Left renal pelvis (tissue), 4 donors: ENCODE measurements around the gene POLA2. TPM values are rescaled to one million over a fixed set of nuclear protein-coding genes. Genes with fewer than 3 reads are reported as not detected.

ENCODE experiments used
- DNase-seq, 4 donors: peaks; one replicate each; pipeline ENCODE4 v3.0.0-alpha.2; 2013; ENCODE audit warnings: low read depth in 4 of 4, low spot score in 3 of 4
- polyA plus RNA-seq, 4 donors: library from polyadenylated mRNA; unstranded; fragments of 120-200 nt; gene quantifications; one replicate each; pipeline ENCODE4 v1.2.1, GENCODE V29; 2013; ENCODE audit not compliant: insufficient read length in 4 of 4

Gene POLA2
- polyA plus RNA-seq, 4 donors: 24.3 to 30.0 (median 28.3) TPM

DNA sequence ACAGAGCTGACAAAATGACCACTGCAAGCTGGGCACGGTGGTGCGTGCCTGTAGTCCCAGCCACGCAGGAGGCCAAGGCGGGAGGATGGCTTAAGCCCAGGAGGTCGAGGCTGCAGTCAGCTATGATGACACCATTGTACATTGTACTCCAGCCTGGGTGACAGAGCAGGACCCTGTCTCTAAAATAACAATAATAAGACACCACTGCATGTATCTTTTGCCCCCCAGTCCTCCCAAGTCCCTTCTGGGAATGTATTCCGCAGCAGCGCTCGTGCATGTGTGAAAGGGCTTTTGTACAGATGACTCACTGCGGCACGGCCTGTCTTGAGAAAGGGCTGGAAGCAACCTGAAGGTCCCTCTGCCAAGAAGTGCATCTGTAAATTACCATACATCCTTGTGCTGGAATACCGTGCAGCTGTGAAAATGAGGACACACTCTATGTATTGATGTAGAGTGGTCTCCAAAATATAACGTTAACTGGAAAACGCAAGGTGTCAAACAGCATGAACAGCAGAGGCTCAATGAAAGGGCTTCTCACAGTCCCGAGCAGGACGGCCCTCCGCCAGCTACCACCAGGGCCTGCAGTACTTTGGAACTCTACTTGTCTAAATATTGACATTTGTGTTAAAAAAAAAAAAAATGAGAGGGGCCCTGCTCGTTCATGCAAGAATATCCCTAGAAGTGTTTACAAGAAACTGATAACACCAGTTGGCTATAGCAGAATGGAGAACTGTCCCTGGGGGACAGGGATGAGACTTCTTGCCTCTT is 43.9 kb downstream of the POLA2 start:
- DNase-seq: no peak

DNA sequence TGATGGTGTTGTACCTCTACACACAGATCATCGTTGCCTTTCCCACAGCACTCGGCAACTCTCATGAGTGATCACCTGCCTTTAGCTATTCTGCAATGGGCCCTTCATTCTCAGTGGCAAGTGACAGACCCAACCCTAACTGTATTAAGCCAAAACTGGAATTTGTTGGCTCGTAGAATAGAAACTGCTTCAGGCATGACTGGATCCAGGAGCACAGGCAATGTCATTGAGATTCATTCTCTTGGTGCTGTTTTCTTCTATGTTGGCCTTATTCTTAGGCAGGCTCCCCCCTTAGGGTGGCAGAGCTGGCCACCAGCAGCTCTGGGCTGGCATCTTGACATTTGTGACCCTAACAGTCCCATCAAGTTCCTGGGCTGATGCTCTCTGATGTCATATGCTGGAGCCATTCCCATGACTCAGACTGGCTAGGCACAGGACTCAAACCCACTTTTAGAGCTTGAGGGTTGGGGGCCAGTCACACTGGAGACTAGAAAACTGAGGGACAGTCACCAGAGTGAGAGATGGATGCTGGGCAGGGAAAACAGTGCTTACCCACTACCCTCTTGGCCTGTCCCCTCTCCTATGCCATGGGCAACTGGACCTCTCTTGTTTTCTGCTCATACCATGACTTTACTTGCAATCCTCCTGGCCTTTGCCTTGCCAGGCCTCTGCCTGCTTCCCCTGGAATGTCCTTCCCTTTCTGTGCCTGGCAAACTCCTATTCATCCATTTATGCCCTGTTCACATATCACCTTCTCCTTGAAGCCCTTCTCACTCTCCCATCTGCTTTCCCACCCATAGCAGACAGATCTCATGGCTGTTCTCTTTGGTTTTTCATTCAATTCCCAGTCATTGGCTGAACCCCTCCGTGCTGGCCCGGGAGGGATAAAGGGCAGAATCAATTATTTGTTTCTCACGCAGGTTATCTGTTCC is 45.8 kb downstream of the POLA2 start:
- DNase-seq: no peak

DNA sequence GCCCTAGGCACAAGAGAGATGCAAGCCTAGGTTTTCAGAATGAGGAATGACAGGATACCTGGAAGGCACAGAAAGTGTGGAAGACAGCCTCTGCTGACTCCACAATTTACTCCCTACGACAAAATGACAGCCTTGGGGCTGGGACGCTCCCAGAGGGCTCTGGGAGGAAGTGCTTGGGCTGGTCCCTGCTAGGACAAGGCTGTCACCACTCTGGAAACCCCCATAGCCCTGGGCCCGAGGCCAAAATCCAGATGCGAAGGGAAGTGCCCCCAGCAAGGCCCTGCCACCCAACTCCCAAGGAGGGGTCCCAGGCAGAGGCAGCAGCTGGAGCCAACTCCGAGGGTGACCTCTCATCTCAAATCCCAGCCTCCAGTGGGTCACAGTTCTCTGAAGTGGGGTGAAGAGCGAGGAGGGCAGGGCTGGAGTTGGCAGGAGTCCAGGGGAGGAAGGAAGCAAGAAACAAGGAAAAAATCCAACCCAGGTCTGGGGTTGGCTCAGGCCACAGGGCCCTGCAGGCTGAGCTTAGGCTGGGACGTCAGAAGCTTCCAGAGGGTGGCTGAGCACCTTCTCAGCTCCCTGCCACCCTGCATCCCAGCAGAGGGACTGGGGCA is 46.6 kb downstream of the POLA2 start:
- DNase-seq: no peak

DNA sequence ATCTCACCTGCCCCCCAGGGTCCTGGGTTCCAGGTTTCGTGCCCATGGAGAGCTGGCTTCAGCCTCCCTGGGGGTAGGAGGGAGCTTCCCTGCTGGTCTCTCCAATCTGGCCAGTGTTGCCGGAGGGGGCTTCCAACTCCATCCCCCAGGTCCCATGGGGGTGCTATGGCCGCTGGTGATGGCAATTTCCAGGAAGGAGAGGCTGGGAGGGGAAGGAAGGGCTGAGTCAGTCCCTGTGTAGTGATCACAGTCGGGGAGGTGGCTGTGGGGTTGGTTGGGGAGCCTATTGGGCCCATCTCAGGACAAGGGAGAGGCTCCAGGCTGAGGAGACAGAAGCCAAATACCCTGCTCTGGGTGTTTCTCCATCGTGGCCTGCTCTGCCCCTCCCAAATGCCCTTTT is 47.2 kb downstream of the POLA2 start:
- no peak for DNase-seq

DNA sequence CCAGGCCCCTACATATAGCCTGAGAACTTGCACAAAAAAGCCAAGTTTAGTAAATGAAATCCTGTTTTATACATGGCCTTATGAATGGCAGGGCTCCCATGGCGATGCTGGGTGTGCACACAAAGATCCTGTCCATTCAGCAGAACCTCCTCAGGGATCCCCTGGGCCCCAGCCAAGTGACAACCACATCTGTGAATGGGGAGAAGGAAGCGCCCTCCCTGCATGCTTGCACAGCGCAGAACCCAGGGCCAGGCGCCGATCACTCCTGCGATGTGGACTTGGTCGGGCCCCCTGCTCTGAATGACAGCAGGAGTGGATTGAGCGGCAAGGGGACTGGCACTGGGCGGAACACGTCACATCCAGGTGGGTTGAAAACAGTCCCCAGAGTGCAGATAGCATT is 48.5 kb downstream of the POLA2 start:
- DNase-seq: no peak

DNA sequence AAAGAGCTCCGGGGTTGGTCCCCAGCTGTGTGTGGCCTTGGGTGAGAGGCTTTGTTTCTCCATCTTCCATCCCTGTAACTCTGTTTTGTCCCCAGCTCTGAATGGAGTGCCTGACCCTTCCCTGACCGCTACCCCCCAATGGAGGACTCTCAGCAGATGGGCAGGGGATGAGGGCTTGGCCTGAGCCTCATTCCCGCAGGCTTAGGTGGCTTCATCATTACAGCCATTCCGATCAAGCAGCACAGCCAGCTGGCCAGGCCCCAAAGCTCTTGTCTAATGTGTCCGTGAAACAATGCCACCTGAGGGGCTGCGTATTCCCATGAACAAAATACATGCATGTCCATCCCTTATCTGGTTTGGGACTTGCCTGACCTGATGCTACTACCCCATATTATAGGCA is 49.0 kb downstream of the POLA2 start:
- DNase-seq: no peak

DNA sequence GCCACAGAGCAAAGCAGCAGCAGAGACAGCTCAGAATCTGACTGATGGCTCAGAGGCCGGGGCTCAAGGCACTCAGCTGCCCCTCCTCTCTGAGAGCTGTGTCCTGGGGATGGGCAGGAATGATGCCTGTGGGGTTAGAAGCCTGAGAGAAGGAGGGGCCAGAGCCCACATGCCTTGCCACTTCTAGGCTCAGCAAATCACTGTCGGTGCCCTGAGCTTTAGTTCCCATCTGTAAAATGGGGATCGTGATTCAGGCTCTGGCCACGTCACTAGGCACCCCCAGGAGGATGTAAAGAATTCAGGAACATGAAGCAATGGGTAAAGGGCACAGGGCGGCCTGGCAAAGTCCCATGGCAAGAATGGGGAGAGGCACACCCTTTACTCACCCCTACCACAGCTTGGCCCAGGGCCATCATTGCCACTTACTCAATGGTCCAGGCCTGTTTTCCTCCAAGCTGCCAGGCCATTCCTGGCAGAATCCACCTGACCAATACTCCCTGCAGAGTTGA is 49.5 kb downstream of the POLA2 start:
- DNase-seq: no peak

DNA sequence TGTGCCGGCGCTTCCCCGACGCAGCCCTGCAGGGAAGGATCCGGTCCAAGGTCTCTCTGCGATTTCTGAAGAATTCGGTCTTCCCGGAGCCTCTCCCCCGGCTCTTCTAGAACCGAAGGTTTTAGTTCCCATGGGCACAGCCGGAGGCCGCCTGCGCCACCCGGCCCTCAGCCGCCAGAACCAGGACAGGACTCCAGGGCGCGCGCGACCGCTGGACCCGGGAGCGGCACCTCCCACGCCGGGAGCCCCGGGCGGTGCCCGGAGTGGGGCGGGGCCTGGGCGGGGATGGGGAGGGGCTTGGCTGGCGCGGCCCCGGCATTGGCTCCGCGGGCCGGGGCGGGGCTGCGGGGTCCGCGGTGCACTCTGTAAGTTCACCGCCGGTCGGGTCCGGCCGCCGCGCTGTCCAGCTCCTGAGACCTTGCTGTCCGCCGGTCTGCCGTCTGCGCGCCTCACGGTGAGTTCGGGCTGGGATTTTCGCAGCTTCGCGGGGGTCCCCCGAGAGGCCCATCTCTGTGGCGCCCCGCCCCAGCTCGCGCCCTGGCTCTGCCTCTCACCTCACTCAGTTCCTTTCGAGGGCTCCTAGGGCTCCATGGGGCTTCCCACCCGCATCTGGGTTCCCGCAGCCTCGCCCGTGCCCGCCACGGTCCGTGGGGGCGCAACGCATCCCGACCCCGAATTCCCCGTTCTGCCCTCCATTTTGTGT is 52.9 kb downstream of the POLA2 start, which contains the start of gene CDC42EP2:
TSS of gene CDC42EP2 (plus strand) at position 366 of the 703 bp plus-strand sequence. CDS start 6,033 bp downstream, outside the sequence.
- DNase-seq: no peak

DNA sequence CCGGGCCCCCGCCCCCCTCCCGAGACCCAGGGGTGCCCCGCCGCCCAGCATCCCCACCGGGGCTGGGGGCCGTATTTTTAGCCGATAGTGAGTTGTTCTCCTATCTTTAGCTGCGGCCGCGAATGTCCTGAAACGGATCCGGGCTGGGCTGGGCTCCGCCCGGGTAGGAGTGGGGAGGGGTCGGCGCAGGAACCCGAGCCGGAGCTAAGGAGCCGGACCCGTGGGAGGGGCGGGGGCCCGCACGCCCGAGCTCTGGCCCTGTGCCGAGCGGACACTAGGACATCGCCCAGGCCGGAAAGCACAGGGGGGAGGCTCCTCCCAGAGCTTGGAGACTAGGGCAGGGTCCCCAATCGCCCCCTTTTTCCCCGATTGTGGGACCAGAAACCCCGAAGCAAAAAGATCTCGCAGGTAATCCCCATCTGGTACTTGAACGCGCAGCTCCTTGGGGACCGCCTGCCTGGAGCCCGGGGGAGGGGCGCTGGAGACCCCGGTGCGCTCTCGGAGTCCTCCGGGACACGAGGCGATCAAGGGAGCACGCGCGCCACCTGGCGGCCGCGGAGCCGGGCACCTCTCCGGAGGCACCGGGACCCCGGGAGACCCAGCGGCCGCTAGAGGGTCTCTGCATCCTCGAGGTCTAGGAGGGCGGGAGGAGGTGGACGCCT is 53.6 kb downstream of the POLA2 start:
- no peak for DNase-seq

DNA sequence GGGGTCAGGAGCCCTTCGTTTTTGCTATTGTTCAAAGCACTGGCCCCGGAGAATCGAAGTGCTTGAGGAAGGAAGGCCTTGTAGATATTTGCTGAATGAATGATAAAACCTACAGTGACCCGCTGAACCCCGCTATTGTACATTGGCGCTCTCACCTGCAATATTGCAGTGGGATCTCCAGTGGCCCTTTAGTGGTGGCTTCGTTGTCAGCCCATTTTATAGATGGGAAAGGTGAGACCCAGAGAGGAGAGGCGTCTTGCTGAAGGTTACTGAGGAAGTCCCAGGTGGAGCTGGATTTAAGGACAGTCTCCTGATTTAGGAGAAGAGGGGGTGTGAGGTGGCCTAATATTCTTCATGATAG is 54.1 kb downstream of the POLA2 start:
- no peak for DNase-seq

DNA sequence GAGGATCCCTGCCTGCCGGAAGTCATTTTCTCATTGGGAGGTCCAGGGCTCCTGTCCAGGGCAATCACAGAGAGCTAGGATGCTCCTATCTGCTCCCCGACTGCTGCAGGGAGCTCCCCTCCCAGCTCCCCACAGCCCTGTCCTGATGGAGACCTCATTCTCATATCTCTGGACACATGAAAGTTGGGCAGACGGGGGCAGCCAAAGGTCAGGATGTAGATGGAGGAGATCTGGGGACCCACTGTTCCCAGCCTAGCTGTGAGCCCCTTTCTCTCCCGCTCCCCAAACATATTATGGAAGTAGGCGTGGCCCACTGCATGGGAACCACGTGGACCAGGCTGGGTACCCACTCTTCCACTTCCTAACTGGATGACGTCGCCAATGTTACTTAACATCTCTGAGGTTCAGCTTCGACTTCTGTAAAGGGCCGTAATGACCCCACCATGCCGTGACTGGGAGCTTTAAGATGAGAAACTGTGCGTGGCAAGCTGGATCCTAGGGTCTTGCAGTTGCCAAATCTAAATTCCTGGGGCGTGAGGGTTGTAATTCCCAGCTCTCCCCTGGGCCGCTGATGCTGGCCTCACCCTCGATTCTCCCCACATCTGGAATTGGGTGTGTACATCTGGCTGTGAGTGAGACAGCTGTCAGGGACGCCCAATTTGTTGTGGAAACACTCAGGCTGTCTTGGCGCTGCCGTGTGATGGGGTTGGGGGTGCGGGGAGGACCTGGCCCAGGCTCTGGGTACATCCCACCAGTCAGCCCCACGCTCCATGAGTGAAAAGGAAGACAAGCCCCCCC is 54.7 kb downstream of the POLA2 start:
- DNase-seq: no peak

DNA sequence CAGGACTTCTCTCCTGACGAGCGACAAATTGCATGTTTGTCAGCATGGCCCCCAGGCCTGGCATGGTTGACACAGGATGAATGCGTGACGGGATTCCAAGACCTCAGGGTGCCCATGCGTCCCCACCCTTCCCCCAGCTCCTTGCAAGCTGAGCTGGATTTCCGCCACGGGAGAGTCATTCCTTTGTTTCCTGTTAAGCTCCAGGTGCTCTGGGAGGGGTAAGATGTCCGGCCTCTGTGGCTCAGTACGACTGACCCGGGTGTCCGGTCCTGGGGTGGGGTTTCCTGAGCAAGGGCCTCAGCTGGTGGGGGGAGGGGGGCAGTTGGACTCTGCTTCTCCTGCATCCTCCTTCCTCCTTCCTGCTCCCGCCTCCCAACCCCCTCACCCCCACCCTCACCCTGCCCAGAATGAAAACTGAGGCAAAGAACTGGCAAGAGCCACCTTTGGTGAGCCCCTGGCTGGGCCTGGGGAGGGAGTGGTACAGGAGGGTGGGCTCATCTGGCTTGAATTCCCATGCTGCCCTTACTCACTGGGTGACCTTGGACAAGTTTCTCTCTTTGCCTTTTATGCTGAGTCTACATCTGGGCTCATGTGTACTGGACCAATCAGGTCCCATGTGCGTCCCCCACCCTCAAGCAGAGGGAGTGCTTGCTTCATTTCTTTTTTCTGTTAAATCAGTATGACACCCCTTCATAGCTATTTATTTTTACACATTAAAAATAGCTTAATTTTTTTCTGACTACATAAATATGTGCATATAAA is 55.4 kb downstream of the POLA2 start:
- no peak for DNase-seq

DNA sequence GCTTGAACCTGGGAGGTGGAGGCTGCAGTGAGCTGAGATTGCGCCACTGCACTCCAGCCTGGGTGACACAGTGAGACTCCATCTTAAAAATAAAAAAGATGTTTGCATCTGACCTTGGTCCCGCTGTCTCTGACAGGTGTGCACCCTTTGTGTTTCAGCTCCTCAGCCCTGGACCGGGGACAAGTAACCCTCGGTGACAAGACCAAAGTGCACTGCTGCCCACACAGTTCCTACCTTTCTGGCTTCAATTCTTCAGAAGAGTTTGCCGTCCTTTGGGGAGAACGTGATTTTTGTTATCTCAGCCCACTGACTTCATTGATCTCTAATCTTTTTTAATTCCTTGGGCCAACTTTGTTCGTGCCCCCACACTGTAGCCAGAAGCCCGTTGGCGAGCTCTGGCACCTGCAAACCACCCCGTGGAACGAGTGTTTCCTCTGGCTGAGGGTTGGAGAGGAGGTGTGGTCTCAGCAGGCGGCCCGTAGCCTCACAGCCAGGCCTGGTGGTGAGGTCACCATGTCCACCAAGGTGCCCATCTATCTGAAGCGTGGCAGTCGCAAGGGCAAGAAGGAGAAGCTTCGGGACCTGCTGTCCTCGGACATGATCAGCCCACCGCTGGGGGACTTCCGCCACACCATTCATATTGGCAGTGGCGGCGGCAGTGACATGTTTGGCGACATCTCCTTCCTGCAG is 58.8 kb downstream of the POLA2 start:
- no peak for DNase-seq

DNA sequence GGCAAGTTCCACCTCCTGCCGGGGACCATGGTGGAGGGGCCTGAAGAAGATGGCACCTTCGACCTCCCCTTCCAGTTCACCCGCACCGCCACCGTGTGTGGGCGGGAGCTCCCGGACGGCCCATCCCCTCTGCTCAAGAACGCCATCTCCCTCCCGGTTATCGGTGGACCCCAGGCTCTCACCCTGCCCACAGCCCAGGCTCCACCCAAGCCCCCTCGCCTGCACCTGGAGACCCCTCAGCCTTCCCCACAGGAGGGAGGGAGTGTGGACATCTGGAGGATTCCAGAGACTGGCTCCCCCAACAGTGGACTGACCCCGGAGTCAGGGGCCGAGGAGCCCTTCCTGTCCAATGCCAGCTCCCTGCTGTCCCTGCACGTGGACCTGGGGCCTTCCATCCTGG is 59.3 kb downstream of the POLA2 start:
- DNase-seq: no peak

DNA sequence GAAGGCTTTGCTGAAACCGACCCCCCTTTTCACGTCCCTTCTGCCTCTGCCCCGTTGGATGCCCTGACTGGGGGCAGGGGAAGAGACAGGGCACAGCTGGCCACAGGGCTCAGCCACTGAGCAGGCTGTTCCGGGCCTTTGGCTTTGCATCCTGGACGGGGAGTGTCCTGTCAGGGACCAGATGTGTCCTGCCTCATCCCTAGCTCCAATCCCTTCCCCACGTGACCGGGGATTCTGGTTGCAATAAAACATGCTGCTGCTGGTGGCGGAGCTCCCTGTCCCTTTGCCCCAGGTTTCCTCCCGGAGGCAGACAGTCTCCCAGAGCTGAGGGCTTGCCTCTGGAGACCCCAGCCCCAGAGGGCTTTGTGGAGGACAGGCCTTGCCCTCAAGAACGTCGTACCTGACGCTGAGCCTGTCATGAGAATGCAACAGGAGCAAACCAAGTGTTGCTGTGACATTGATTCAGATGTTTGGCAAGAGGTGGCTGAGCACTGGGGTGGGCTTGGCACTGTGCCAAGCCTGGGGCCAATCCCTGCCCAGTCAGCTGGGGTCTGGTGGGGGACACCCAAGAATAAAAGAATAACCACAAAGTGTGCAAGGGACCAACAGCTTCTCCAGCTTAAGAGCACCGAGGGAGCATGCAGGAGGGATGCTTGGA is 60.2 kb downstream of the POLA2 start:
- no peak for DNase-seq

DNA sequence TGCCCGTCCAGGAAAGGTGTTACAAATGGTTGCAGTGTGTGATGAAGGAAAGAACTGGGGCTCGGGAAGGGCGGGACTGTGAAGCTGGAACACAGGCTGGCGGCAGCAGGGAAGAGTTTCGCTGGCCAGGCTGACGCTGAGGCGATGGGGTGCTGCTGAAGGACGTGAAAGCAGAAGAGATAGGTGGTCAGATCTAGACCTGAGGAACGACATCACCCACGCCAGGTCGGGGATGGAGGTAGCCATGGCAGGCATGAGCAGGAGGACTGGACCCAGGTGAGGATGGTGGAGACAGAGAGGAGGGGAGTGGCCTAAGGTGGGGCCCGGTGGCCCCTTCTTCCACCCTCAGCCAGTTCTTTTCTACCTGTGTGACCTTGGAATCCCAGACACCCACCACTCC is 62.1 kb downstream of the POLA2 start:
- no peak for DNase-seq

DNA sequence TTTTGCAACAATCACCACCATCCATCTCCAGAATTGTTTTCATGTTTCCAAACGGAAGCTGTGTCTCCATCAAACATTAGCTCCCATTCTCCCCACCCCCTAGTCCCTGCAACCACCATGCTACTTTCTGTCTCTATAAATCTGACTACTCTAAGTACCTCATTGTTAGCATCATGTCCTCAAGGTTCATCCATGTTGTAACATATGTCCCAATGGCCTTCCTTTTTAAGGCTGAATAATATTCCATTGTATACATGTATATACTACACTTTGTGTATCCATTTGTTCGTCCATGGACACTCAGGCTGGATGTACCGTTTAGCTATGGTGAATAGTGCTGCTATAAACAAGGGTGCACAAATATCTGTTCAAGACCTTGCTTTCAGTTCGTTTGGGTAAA is 63.7 kb downstream of the POLA2 start:
- DNase-seq: no peak
